B cell (primary cell): ENCODE data around the gene IMPDH2. TPM values are rescaled to one million over a fixed set of nuclear protein-coding genes. Genes with fewer than 3 reads are reported as not detected.

ENCODE experiments used
- ATAC-seq: fragments of 200-7000 bp; cut with Tn5 transposase; one replicate; pipeline ENCODE4 v1.10.0; 2021; ENCODE audit warnings: low read depth, mild to moderate bottlenecking, moderate number of reproducible peaks, moderate library complexity
- CTCF ChIA-PET: fragments of 350-600 bp; sonication (Branson Sonifier 250); formaldehyde crosslinking; loops from one replicate; lab custom pipeline; 2021; ENCODE audit warnings: antibody characterized with exemption, inconsistent platforms; lab: Charles Lee
- POLR2A ChIA-PET: fragments of 350-600 bp; sonication (Branson Sonifier 250); formaldehyde crosslinking; loops from one replicate; lab custom pipeline; 2021; ENCODE audit warnings: antibody characterized with exemption; lab: Charles Lee
- DNase-seq: peaks from one replicate; pipeline ENCODE4 v3.0.0; 2013
- H2AFZ ChIP-seq: 2 replicates; pipeline ENCODE4 v1.6.1; 2012; ENCODE audit warnings: mild to moderate bottlenecking, low read depth, low read length; ENCODE audit not compliant: insufficient read depth, poor library complexity, severe bottlenecking
- H3K27ac ChIP-seq, 2 donors: 1 replicate in 1 of 2; 2 replicates in 1 of 2; pipeline ENCODE4 v1.5.1; 2012 to 2013; ENCODE audit warnings: low read length in 2 of 2, mild to moderate bottlenecking in 2 of 2, moderate library complexity in 1 of 2
- H3K27me3 ChIP-seq, 4 experiments: fragments of 200-600 bp in 1 of 4; sonication (generic) in 1 of 4; replicated peaks in 1 of 4; 1 replicate in 2 of 4; 2 replicates in 2 of 4; pipeline versions ENCODE4 v1.6.1 to v1.7.0; 2013 to 2016; ENCODE audit warnings: low read length in 3 of 4, mild to moderate bottlenecking in 2 of 4, mixed read lengths in 1 of 4, moderate library complexity in 1 of 4; ENCODE audit not compliant: insufficient read depth in 4 of 4, control insufficient read depth in 3 of 4; ENCODE audit errors: control extremely low read depth in 1 of 4
- H3K36me3 ChIP-seq, 2 experiments: replicated peaks in 1 of 2; 1 replicate in 1 of 2; 2 replicates in 1 of 2; pipeline versions ENCODE4 v1.6.1 to v1.7.1; 2013; ENCODE audit warnings: low read length in 1 of 2; ENCODE audit not compliant: insufficient read depth in 2 of 2, control insufficient read depth in 1 of 2; ENCODE audit errors: control extremely low read depth in 1 of 2, extremely low read depth in 1 of 2
- H3K4me1 ChIP-seq, 2 donors: fragments of 200-600 bp in 1 of 2; sonication (generic) in 1 of 2; 1 replicate in 1 of 2; 2 replicates in 1 of 2; pipeline versions ENCODE4 v1.5.1 to v1.6.1; 2013 to 2017; ENCODE audit warnings: low read length in 2 of 2; ENCODE audit not compliant: control insufficient read depth in 2 of 2, insufficient read depth in 2 of 2
- H3K4me2 ChIP-seq: replicated peaks from 2 replicates; pipeline ENCODE3; 2012; ENCODE audit warnings: mild to moderate bottlenecking, low read depth, low read length; ENCODE audit not compliant: poor library complexity, severe bottlenecking
- H3K4me3 ChIP-seq, 5 experiments: fragments of 200-600 bp in 1 of 5; sonication (generic) in 1 of 5; 1 replicate in 3 of 5; 2 replicates in 2 of 5; pipeline versions ENCODE4 v1.5.1 to v1.7.0; 2011 to 2016; ENCODE audit warnings: low read length in 4 of 5, mild to moderate bottlenecking in 4 of 5, low read depth in 2 of 5, control low read depth in 1 of 5, moderate library complexity in 1 of 5; ENCODE audit not compliant: insufficient read depth in 1 of 5; ENCODE audit errors: control extremely low read depth in 1 of 5, extremely low read depth in 1 of 5
- H3K79me2 ChIP-seq: fragments of 200-600 bp; sonication (generic); one replicate; pipeline ENCODE4 v1.6.0; 2016; ENCODE audit warnings: low read length; ENCODE audit not compliant: control insufficient read depth, insufficient read depth
- H3K9ac ChIP-seq: fragments of 200-600 bp; sonication (generic); 2 replicates; pipeline ENCODE4 v1.6.1; 2017; ENCODE audit warnings: mild to moderate bottlenecking, low read length, moderate library complexity
- H3K9me3 ChIP-seq, 3 donors: one replicate each; pipeline versions ENCODE4 v1.6.1 to v1.7.1; 2013; ENCODE audit warnings: low read length in 2 of 3; ENCODE audit not compliant: control insufficient read depth in 2 of 3, insufficient read depth in 1 of 3; ENCODE audit errors: control extremely low read depth in 1 of 3
- H4K20me1 ChIP-seq: 2 replicates; pipeline ENCODE4 v1.6.0; 2012; ENCODE audit warnings: mild to moderate bottlenecking, low read length; ENCODE audit not compliant: insufficient read depth, control insufficient read depth, poor library complexity, severe bottlenecking
- H3K27ac Mint-ChIP-seq: one replicate; pipeline ENCODE4 v1.8.0; 2021; ENCODE audit warnings: mixed read lengths
- H3K27me3 Mint-ChIP-seq: one replicate; pipeline ENCODE4 v1.8.0; 2021; ENCODE audit warnings: mixed read lengths
- H3K4me1 Mint-ChIP-seq: one replicate; pipeline ENCODE4 v1.8.0; 2021; ENCODE audit warnings: mixed read lengths
- H3K4me3 Mint-ChIP-seq: one replicate; pipeline ENCODE4 v1.8.0; 2021; ENCODE audit warnings: mixed read lengths
- H3K9me3 Mint-ChIP-seq: one replicate; pipeline ENCODE4 v1.8.0; 2022; ENCODE audit warnings: mixed read lengths; ENCODE audit not compliant: insufficient read depth
- EZH2 ChIP-seq: IDR thresholded peaks from 2 replicates; pipeline ENCODE4 v1.6.1; 2012; ENCODE audit warnings: borderline replicate concordance, low read depth, mild to moderate bottlenecking, moderate library complexity, low read length; ENCODE audit not compliant: insufficient read depth, poor library complexity, severe bottlenecking
- WGBS: methylation state at CpG from one replicate; pipeline ENCODE4 v1.1.5; 2013; ENCODE audit warnings: missing lambda C conversion rate; ENCODE audit not compliant: insufficient coverage; 5-methylcytosine and 5-hydroxymethylcytosine counted together
- intact Hi-C: fragments of 100-400 bp; cut with micrococcal nuclease; formaldehyde crosslinking; loops from one replicate; pipeline ENCODE4 v1.10.0; 2022
- polyA plus RNA-seq: library from polyadenylated mRNA; depleted of rRNA; stranded (reverse); fragments of >200 nt; gene quantifications from 2 replicates; pipeline ENCODE4 v1.2.3, GENCODE V29; 2012
- total RNA-seq, 2 donors: library from RNA; stranded (reverse); fragments of 120-200 nt in 1 of 2; gene quantifications; 1 replicate in 1 of 2; 2 replicates in 1 of 2; pipeline versions ENCODE4 v1.2.3 to v1.2.4, GENCODE V29; 2013 to 2022
- TF ChIP-seq, protein P1 (sequence below): fragments of 200-600 bp; IDR thresholded peaks from one replicate; pipeline ENCODE4 v1.8.0; 2022; ENCODE audit warnings: antibody characterized with exemption, mild to moderate bottlenecking

IMPDH2 gene
- total and polyA plus RNA-seq, 2 donors (not counting 1 experiment from before 2014, with no cell fraction given): 171 to 193 TPM

DNA sequence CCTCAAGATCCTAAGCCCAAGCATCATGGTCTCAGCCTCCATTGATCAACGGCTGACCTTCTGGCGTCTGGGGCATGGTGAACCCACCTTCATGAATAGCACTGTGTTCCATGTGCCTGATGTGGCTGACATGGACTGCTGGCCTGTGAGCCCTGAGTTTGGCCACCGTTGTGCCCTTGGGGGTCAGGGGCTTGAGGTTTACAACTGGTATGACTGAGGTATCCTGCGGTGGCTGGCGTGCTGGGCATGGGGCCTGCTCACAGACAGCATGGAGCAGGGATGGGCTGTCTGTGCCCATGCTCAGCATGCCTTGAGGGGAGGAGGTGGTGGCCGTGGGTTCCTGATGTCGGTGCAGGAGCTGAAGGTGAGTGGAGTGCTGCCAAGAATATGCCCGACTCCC lies 14.1 kb downstream of the IMPDH2 start:
- POLR2A ChIA-PET: no interaction called here
- peaks cover 43% of the 10 kb centered on the region for H3K79me2 ChIP-seq
- Mint-ChIP-seq H3K9me3 (no peaks in the 10 kb centered on the region), H3K4me3 (peak overlapping the region; percentile 10), H3K27me3 (no peaks in the 10 kb centered on the region), H3K4me1 (peaks cover 33% of the 10 kb centered on the region), H3K27ac (peak overlapping the region; percentile 12)
- ATAC-seq (no peak), DNase-seq (no peak)
- TF ChIP-seq, protein P1, sequence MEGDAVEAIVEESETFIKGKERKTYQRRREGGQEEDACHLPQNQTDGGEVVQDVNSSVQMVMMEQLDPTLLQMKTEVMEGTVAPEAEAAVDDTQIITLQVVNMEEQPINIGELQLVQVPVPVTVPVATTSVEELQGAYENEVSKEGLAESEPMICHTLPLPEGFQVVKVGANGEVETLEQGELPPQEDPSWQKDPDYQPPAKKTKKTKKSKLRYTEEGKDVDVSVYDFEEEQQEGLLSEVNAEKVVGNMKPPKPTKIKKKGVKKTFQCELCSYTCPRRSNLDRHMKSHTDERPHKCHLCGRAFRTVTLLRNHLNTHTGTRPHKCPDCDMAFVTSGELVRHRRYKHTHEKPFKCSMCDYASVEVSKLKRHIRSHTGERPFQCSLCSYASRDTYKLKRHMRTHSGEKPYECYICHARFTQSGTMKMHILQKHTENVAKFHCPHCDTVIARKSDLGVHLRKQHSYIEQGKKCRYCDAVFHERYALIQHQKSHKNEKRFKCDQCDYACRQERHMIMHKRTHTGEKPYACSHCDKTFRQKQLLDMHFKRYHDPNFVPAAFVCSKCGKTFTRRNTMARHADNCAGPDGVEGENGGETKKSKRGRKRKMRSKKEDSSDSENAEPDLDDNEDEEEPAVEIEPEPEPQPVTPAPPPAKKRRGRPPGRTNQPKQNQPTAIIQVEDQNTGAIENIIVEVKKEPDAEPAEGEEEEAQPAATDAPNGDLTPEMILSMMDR: no peak
- no peak for TF ChIP-seq EZH2
- intact Hi-C loops: no loop called here
- CTCF ChIA-PET: interaction anchor here (1.5 to 5.6 kb wide), 3 partner anchors 8 to 28 kb away, joined by 5 to 69 read pairs (median 6); partner anchors contain the start of genes P4HTM and WDR6
- H3K27me3 ChIP-seq: no peaks in the 10 kb centered on the region
- H3K9me3 ChIP-seq: no peaks in the 10 kb centered on the region
- H3K9ac ChIP-seq: no peak overlapping the region
- H2AFZ ChIP-seq: no peak overlapping the region
- H3K4me3 ChIP-seq: no peak overlapping the region
- H3K36me3 ChIP-seq: peaks cover 1 to 42% of the 10 kb centered on the region in 2 experiments
- H3K27ac ChIP-seq: no peak overlapping the region
- peaks cover 18 to 24% of the 10 kb centered on the region in 2 donors for H3K4me1 ChIP-seq
- WGBS: 92% methylated on average over 5 of the region's 8 CpGs
- peaks cover 46% of the 10 kb centered on the region for H4K20me1 ChIP-seq
- no peak overlapping the region for H3K4me2 ChIP-seq
